Daoy (cell line): ENCODE data around the gene ARHGEF10L. TPM values are rescaled to one million over a fixed set of nuclear protein-coding genes. Genes with fewer than 3 reads are reported as not detected.

Experiments used
- DNase-seq: peaks from one replicate; pipeline ENCODE4 v3.0.0-alpha.2; 2015; ENCODE audit warnings: low read depth
- total RNA-seq: library from RNA; depleted of rRNA; stranded (reverse); fragments of >200 nt; shearing (Covaris generic); gene quantifications from 2 replicates; pipeline ENCODE4 v1.2.3, GENCODE V29; 2014

Gene ARHGEF10L
- total RNA-seq, 1 experiment from 2014 or later: 7.5 TPM

- no peak for DNase-seq
Measured at GRCh38 chr1:17594026-17594425, 54.5 kb downstream of the ARHGEF10L start.

GRCh38 chr1:17594690-17595601 is 55.4 kb downstream of the ARHGEF10L start:
- no peak for DNase-seq

- DNase-seq: no peak
Measured at GRCh38 chr1:17595602-17595925, 56.1 kb downstream of the ARHGEF10L start.

GRCh38 chr1:17596186-17596585 is 56.7 kb downstream of the ARHGEF10L start:
- no peak for DNase-seq

GRCh38 chr1:17596651-17597509 is 57.4 kb downstream of the ARHGEF10L start:
- DNase-seq: no peak

GRCh38 chr1:17597651-17598050 is 58.2 kb downstream of the ARHGEF10L start:
- DNase-seq: no peak

GRCh38 chr1:17598251-17598650 is 58.8 kb downstream of the ARHGEF10L start:
- DNase-seq: no peak

GRCh38 chr1:17599291-17599953 is 59.9 kb downstream of the ARHGEF10L start:
- no peak for DNase-seq

GRCh38 chr1:17599954-17600300 is 60.4 kb downstream of the ARHGEF10L start:
- DNase-seq: no peak

- DNase-seq: no peak
Measured at GRCh38 chr1:17600321-17600720, 60.8 kb downstream of the ARHGEF10L start.

- DNase-seq: peak; percentile 38
Measured at GRCh38 chr1:17601643-17602382, 62.3 kb downstream of the ARHGEF10L start.

- no peak for DNase-seq
Measured at GRCh38 chr1:17603091-17603841, 63.8 kb downstream of the ARHGEF10L start.

- no peak for DNase-seq
Measured at GRCh38 chr1:17605582-17606344, 66.3 kb downstream of the ARHGEF10L start.

GRCh38 chr1:17606826-17607440 is 67.4 kb downstream of the ARHGEF10L start:
- DNase-seq: peak; percentile 73

GRCh38 chr1:17607644-17608581 is 68.4 kb downstream of the ARHGEF10L start:
- no peak for DNase-seq

GRCh38 chr1:17609529-17609928 is 70.0 kb downstream of the ARHGEF10L start:
- DNase-seq: no peak

GRCh38 chr1:17610085-17610484 is 70.6 kb downstream of the ARHGEF10L start:
- no peak for DNase-seq

- no peak for DNase-seq
Measured at GRCh38 chr1:17610713-17611112, 71.2 kb downstream of the ARHGEF10L start.
